OCI-LY1 (cell line): ENCODE data around the gene AQP7.

Source experiments
- CTCF ChIP-seq: fragments of 200-600 bp; sonication (generic), shearing (Covaris generic); IDR thresholded peaks from 2 replicates; pipeline ENCODE4 v1.5.1; 2017; ENCODE audit warnings: mild to moderate bottlenecking, antibody characterized with exemption, low read length, moderate library complexity, mixed read lengths
- EZH2 ChIP-seq: fragments of 200-600 bp; sonication (generic), shearing (Covaris generic); IDR thresholded peaks from 2 replicates; pipeline ENCODE4 v1.8.0; 2017; ENCODE audit warnings: borderline replicate concordance, mixed run types, mild to moderate bottlenecking, antibody characterized with exemption, low read length, moderate library complexity, mixed read lengths

DNA sequence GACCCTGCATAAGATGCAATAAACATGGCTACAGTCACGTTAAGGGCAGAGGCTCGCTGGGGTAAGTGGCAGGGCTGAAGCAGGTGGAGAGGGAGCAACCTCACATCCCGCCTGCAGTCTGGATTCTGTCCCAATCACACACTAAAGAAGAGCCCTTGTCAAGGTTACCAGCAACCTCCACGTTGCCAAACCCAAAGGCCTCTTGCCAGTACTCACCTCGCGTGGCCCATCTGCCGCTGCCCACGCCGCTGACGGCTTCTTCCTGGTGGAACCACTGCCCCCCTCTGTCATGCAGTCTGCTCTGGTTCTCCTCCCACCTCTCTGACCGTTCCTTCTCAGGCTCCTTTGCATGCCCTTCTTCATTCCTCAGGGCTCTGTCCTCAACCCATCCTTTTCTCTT, 8.8 kb downstream of the AQP7 start:
- TF ChIP-seq CTCF, result no peak
- TF ChIP-seq EZH2, result no peak
